Measurements from ENCODE around the gene GP1BB.
A peak's percentile ranks its signal among the peaks of the same experiment; 100 is the strongest.
"Not testable (repeated sequence)": the region's sequence is repeated elsewhere in the genome, so short reads cannot be mapped to it uniquely, and the experiment has no call there.

Gene GP1BB

GRCh38 chr22:19723232-19723982, at the start of gene GP1BB:
Gene GP1BB (plus strand): TSS chr22:19723539. CDS start chr22:19723570, 31 bp downstream.
- peak; percentile 13 for DNase-seq (ENCODE audit: low read depth, low spot score)
- H3K4me3 ChIP-seq (ENCODE audit: low read depth, low read length), result no peak within 1 kb of the TSS
- no peak for TF ChIP-seq CTCF (IDR thresholded peaks at IDR 0.05; ENCODE audit: low read depth, low read length)
- in situ Hi-C loops (cut with HindIII; ENCODE audit: low sequenced_read_pairs), result no loop called here

GRCh38 chr22:19673660-19674059, 49.7 kb upstream of the GP1BB start:
- in situ Hi-C loops (cut with HindIII; ENCODE audit: low sequenced_read_pairs), result no loop called here
- TF ChIP-seq CTCF (IDR thresholded peaks at IDR 0.05; ENCODE audit: low read depth, low read length), result no peak
- H3K4me3 ChIP-seq (ENCODE audit: low read depth, low read length), result no peak overlapping the region
- DNase-seq (ENCODE audit: low read depth, low spot score), result no peak

- DNase-seq (ENCODE audit: low read depth, low spot score), result no peak
- no peak overlapping the region for H3K4me3 ChIP-seq (ENCODE audit: low read depth, low read length)
- in situ Hi-C loops (cut with HindIII; ENCODE audit: low sequenced_read_pairs), result no loop called here
- no peak for TF ChIP-seq CTCF (IDR thresholded peaks at IDR 0.05; ENCODE audit: low read depth, low read length)
Measured at GRCh38 chr22:19674129-19674928, 49.0 kb upstream of the GP1BB start.

GRCh38 chr22:19674929-19675253, 48.4 kb upstream of the GP1BB start:
- in situ Hi-C loops (cut with HindIII; ENCODE audit: low sequenced_read_pairs), result no loop called here
- no peak for TF ChIP-seq CTCF (IDR thresholded peaks at IDR 0.05; ENCODE audit: low read depth, low read length)
- H3K4me3 ChIP-seq (ENCODE audit: low read depth, low read length), result no peak overlapping the region
- DNase-seq (ENCODE audit: low read depth, low spot score), result no peak

GRCh38 chr22:19675428-19675827, 47.9 kb upstream of the GP1BB start:
- in situ Hi-C loops (cut with HindIII; ENCODE audit: low sequenced_read_pairs), result no loop called here
- DNase-seq (ENCODE audit: low read depth, low spot score), result no peak
- TF ChIP-seq CTCF (IDR thresholded peaks at IDR 0.05; ENCODE audit: low read depth, low read length), result no peak
- H3K4me3 ChIP-seq (ENCODE audit: low read depth, low read length), result no peak overlapping the region

GRCh38 chr22:19676437-19676836, 46.9 kb upstream of the GP1BB start:
- in situ Hi-C loops (cut with HindIII; ENCODE audit: low sequenced_read_pairs); H3K4me3 ChIP-seq (ENCODE audit: low read depth, low read length); DNase-seq (ENCODE audit: low read depth, low spot score): not testable (repeated sequence)

GRCh38 chr22:19678949-19679521, 44.3 kb upstream of the GP1BB start:
- no peak for TF ChIP-seq CTCF (IDR thresholded peaks at IDR 0.05; ENCODE audit: low read depth, low read length)
- no peak overlapping the region for H3K4me3 ChIP-seq (ENCODE audit: low read depth, low read length)
- DNase-seq (ENCODE audit: low read depth, low spot score), result no peak
- in situ Hi-C loops (cut with HindIII; ENCODE audit: low sequenced_read_pairs), result no loop called here

Data from astrocyte of the spinal cord (primary cell).